Left renal pelvis (tissue), 4 donors: ENCODE data around the gene COL19A1. TPM values are rescaled to one million over a fixed set of nuclear protein-coding genes. Genes with fewer than 3 reads are reported as not detected.

Source experiments
- DNase-seq, 4 donors: peaks; one replicate each; pipeline ENCODE4 v3.0.0-alpha.2; 2013; ENCODE audit warnings: low read depth in 4 of 4, low spot score in 3 of 4
- polyA plus RNA-seq, 4 donors: library from polyadenylated mRNA; unstranded; fragments of 120-200 nt; gene quantifications; one replicate each; pipeline ENCODE4 v1.2.1, GENCODE V29; 2013; ENCODE audit not compliant: insufficient read length in 4 of 4

Gene COL19A1
- polyA plus RNA-seq, 4 donors: 0.11 to 2.7 (median 2.4) TPM

- DNase-seq: no peak
Measured at GRCh38 chr6:70112716-70113115, 246.4 kb downstream of the COL19A1 start.

GRCh38 chr6:70113171-70113570 lies 246.8 kb downstream of the COL19A1 start:
- DNase-seq: no peak

- no peak for DNase-seq
Measured at GRCh38 chr6:70118670-70119069, 252.3 kb downstream of the COL19A1 start.

GRCh38 chr6:70119218-70119835 lies 253.0 kb downstream of the COL19A1 start:
- DNase-seq: no peak

GRCh38 chr6:70124443-70124842 lies 258.1 kb downstream of the COL19A1 start:
- DNase-seq: no peak

GRCh38 chr6:70124882-70125545 lies 258.7 kb downstream of the COL19A1 start:
- no peak for DNase-seq

GRCh38 chr6:70125602-70126001 lies 259.2 kb downstream of the COL19A1 start:
- DNase-seq: no peak

GRCh38 chr6:70129341-70129740 lies 263.0 kb downstream of the COL19A1 start:
- no peak for DNase-seq

GRCh38 chr6:70130865-70131264 lies 264.5 kb downstream of the COL19A1 start:
- no peak for DNase-seq

GRCh38 chr6:70131528-70131927 lies 265.2 kb downstream of the COL19A1 start:
- DNase-seq: no peak

- DNase-seq: no peak
Measured at GRCh38 chr6:70133246-70133645, 266.9 kb downstream of the COL19A1 start.

- no peak for DNase-seq
Measured at GRCh38 chr6:70134542-70134941, 268.2 kb downstream of the COL19A1 start.

- DNase-seq: no peak
Measured at GRCh38 chr6:70135219-70136160, 269.1 kb downstream of the COL19A1 start.

- no peak for DNase-seq
Measured at GRCh38 chr6:70136996-70137395, 270.6 kb downstream of the COL19A1 start.

- no peak for DNase-seq
Measured at GRCh38 chr6:70140496-70140895, 274.1 kb downstream of the COL19A1 start.

GRCh38 chr6:70142034-70142433 lies 275.7 kb downstream of the COL19A1 start:
- DNase-seq: no peak

GRCh38 chr6:70145178-70145577 lies 278.8 kb downstream of the COL19A1 start:
- no peak for DNase-seq

GRCh38 chr6:70149209-70149788 lies 282.9 kb downstream of the COL19A1 start:
- no peak for DNase-seq

GRCh38 chr6:70150521-70150920 lies 284.2 kb downstream of the COL19A1 start:
- no peak for DNase-seq

GRCh38 chr6:70151616-70152015 lies 285.3 kb downstream of the COL19A1 start:
- DNase-seq: no peak

- no peak for DNase-seq
Measured at GRCh38 chr6:70152786-70153185, 286.4 kb downstream of the COL19A1 start.
